SK-N-SH (cell line): ENCODE measurements around the gene FAM20A. TPM values are rescaled to one million over a fixed set of nuclear protein-coding genes. Genes with fewer than 3 reads are reported as not detected.

Experiments
- CTCF ChIA-PET: fragments of 300-600, 350-600 bp; formaldehyde crosslinking; extraction: SDS; loops from one replicate; lab custom pipeline; 2021; lab: Yijun Ruan, JAX
- POLR2A ChIA-PET: fragments of 350-600 bp; sonication (Branson Sonifier 250); formaldehyde crosslinking; extraction: SDS; loops from one replicate; lab custom pipeline; 2020; ENCODE audit warnings: antibody characterized with exemption, inconsistent platforms; lab: Yijun Ruan, JAX
- DNase-seq: peaks from one replicate; pipeline ENCODE4 v3.0.0; 2012
- H2AFZ ChIP-seq: fragments of 200-600 bp; sonication (generic); 2 replicates; pipeline ENCODE4 v1.8.1; 2016; ENCODE audit warnings: antibody characterized with exemption, mild to moderate bottlenecking, low read depth
- H3F3A ChIP-seq: fragments of 200-600 bp; sonication (generic); replicated peaks from 2 replicates; pipeline ENCODE3; 2016; ENCODE audit warnings: antibody characterized with exemption, mild to moderate bottlenecking; ENCODE audit not compliant: insufficient read depth
- H3K27ac ChIP-seq, 2 experiments: fragments of 200-500 bp in 1 of 2; fragments of 200-600 bp in 1 of 2; sonication (Bioruptor generic) in 1 of 2; sonication (generic), shearing (Covaris generic) in 1 of 2; 2 replicates each; pipeline versions ENCODE4 v1.5.1 to v1.6.1; 2014 to 2016; ENCODE audit warnings: low read depth in 2 of 2, inconsistent platforms in 1 of 2, low read length in 1 of 2, mild to moderate bottlenecking in 1 of 2, mixed read lengths in 1 of 2
- H3K27me3 ChIP-seq: fragments of 200-600 bp; sonication (generic), shearing (Covaris generic); 2 replicates; pipeline ENCODE4 v1.6.1; 2016; ENCODE audit warnings: mixed run types; ENCODE audit not compliant: insufficient read depth
- H3K36me3 ChIP-seq, 2 experiments: fragments of 200-500 bp in 1 of 2; fragments of 200-600 bp in 1 of 2; sonication (Bioruptor generic) in 1 of 2; sonication (generic) in 1 of 2; replicated peaks in 1 of 2; 2 replicates each; pipeline versions ENCODE3 to v1.5.1; 2014 to 2016; ENCODE audit warnings: low read length in 1 of 2, mild to moderate bottlenecking in 1 of 2; ENCODE audit not compliant: insufficient read depth in 2 of 2, control insufficient read depth in 1 of 2
- H3K4me1 ChIP-seq, 2 experiments: fragments of 200-500 bp in 1 of 2; fragments of 200-600 bp in 1 of 2; sonication (Bioruptor generic) in 1 of 2; sonication (generic), shearing (Covaris generic) in 1 of 2; 2 replicates each; pipeline versions ENCODE4 v1.5.1 to v1.6.1; 2014 to 2016; ENCODE audit warnings: low read depth in 1 of 2, low read length in 1 of 2, mixed run types in 1 of 2; ENCODE audit not compliant: insufficient read depth in 2 of 2, control insufficient read depth in 1 of 2
- H3K4me2 ChIP-seq: fragments of 200-600 bp; sonication (generic), shearing (Covaris generic); 2 replicates; pipeline ENCODE4 v1.6.1; 2017; ENCODE audit warnings: mixed run types
- H3K4me3 ChIP-seq, 2 experiments: fragments of 200-500 bp in 1 of 2; fragments of 200-600 bp in 1 of 2; sonication (Bioruptor generic) in 1 of 2; sonication (generic), shearing (Covaris generic) in 1 of 2; 2 replicates each; pipeline versions ENCODE4 v1.5.1 to v1.8.1; 2014 to 2016; ENCODE audit warnings: low read depth in 2 of 2, inconsistent platforms in 1 of 2, low read length in 1 of 2, mild to moderate bottlenecking in 1 of 2, mixed read lengths in 1 of 2, moderate library complexity in 1 of 2
- H3K79me2 ChIP-seq: fragments of 200-600 bp; sonication (generic); 2 replicates; pipeline ENCODE4 v1.8.1; 2017; ENCODE audit warnings: mild to moderate bottlenecking; ENCODE audit not compliant: insufficient read depth
- H3K9ac ChIP-seq: fragments of 200-600 bp; sonication (generic); 2 replicates; pipeline ENCODE4 v1.6.1; 2017; ENCODE audit warnings: mixed run types
- H3K9me2 ChIP-seq: fragments of 200-600 bp; sonication (generic); 2 replicates; pipeline ENCODE4 v1.6.1; 2017; ENCODE audit warnings: mixed run types
- H3K9me3 ChIP-seq: fragments of 200-600 bp; sonication (generic); 2 replicates; pipeline ENCODE4 v1.6.1; 2017; ENCODE audit warnings: mixed run types, mild to moderate bottlenecking, moderate library complexity
- H4K20me1 ChIP-seq: fragments of 200-600 bp; sonication (generic); 2 replicates; pipeline ENCODE4 v1.6.1; 2017; ENCODE audit warnings: mild to moderate bottlenecking, mixed run types; ENCODE audit not compliant: insufficient read depth
- ELF1 ChIP-seq: IDR thresholded peaks from 2 replicates; pipeline ENCODE4 v1.4.0; 2012
- GATA2 ChIP-seq: sonication (generic); formaldehyde crosslinking; IDR thresholded peaks from 2 replicates; pipeline ENCODE4 v1.5.0; 2020; ENCODE audit warnings: mild to moderate bottlenecking, missing genetic modification reagents
- IRF3 ChIP-seq: fragments of 150-350 bp; IDR thresholded peaks from 2 replicates; pipeline ENCODE4 v1.6.1; 2016; ENCODE audit warnings: mild to moderate bottlenecking, low read depth, low read length
- JUND ChIP-seq: IDR thresholded peaks from 2 replicates; pipeline ENCODE4 v1.4.0; 2012
- MEF2A ChIP-seq: IDR thresholded peaks from 2 replicates; pipeline ENCODE4 v1.4.0; 2012; ENCODE audit warnings: low read depth, borderline replicate concordance
- MXI1 ChIP-seq: IDR thresholded peaks from 2 replicates; pipeline ENCODE4 v1.6.1; 2012; ENCODE audit warnings: mild to moderate bottlenecking, low read depth, low read length, improper control_type of control experiment
- NFIC ChIP-seq: IDR thresholded peaks from 2 replicates; pipeline ENCODE4 v1.4.0; 2012; ENCODE audit warnings: borderline replicate concordance
- POLR2AphosphoS5 ChIP-seq: IDR thresholded peaks from 2 replicates; pipeline ENCODE4 v1.6.1; 2012; ENCODE audit warnings: low read depth, low read length
- SMC3 ChIP-seq: IDR thresholded peaks from 2 replicates; pipeline ENCODE4 v1.6.1; 2012; ENCODE audit warnings: low read depth, low read length, improper control_type of control experiment
- TAF1 ChIP-seq: IDR thresholded peaks from 2 replicates; pipeline ENCODE4 v1.6.1; 2012; ENCODE audit warnings: low read depth, mild to moderate bottlenecking, low read length, moderate library complexity, borderline replicate concordance
- TEAD4 ChIP-seq: IDR thresholded peaks from 2 replicates; pipeline ENCODE4 v1.4.0; 2012; ENCODE audit warnings: mild to moderate bottlenecking, borderline replicate concordance; ENCODE audit not compliant: insufficient read depth
- WGBS: methylation state at CpG from one replicate; pipeline ENCODE4 v1.1.6; 2017; ENCODE audit warnings: low lambda C conversion rate; 5-methylcytosine and 5-hydroxymethylcytosine counted together
- polyA plus RNA-seq, 3 experiments: library from polyadenylated mRNA; depleted of rRNA; stranded (reverse); fragments of >200 nt; gene quantifications; 2 replicates each; pipeline ENCODE4 v1.2.3, GENCODE V29; 2012
- TF ChIP-seq, protein P1 (sequence below): IDR thresholded peaks from 2 replicates; pipeline ENCODE4 v1.4.0; 2012; ENCODE audit warnings: low read depth, borderline replicate concordance
- TF ChIP-seq, protein P2 (sequence below): fragments of 200-600 bp; sonication (generic); IDR thresholded peaks from 2 replicates; pipeline ENCODE4 v1.6.1; 2017; ENCODE audit warnings: antibody characterized with exemption, mild to moderate bottlenecking, moderate library complexity
- TF ChIP-seq, protein P3 (sequence below): IDR thresholded peaks from 2 replicates; pipeline ENCODE4; 2012
- TF ChIP-seq, protein P4 (sequence below): IDR thresholded peaks from 2 replicates; pipeline ENCODE4 v1.6.1; 2012; ENCODE audit warnings: mild to moderate bottlenecking, low read depth, low read length, moderate library complexity

Gene FAM20A
- polyA plus RNA-seq, 1 of the 3 experiments (the other 2 are of a cell fraction), result not detected

- Histone ChIP-seq H3K27me3 (no peaks in the 10 kb centered on the region), H3F3A (no peaks in the 10 kb centered on the region), H3K79me2 (no peaks in the 10 kb centered on the region), H3K9me2 (no peaks in the 10 kb centered on the region), H3K9ac (no peak overlapping the region), H3K9me3 (no peaks in the 10 kb centered on the region), H3K4me1 (no peaks in the 10 kb centered on the region), H4K20me1 (no peaks in the 10 kb centered on the region), H3K4me2 (no peak overlapping the region), H3K4me3 (no peak overlapping the region), H3K36me3 (no peaks in the 10 kb centered on the region), H2AFZ (no peak overlapping the region), H3K27ac (no peak overlapping the region)
- TF ChIP-seq JUND (no peak), TEAD4 (no peak), NFIC (no peak), TAF1 (no peak), SMC3 (no peak), POLR2AphosphoS5 (no peak), GATA2 (CRISPR knock-in tag) (no peak), MEF2A (no peak), MXI1 (no peak), IRF3 (no peak), ELF1 (no peak)
- TF ChIP-seq, protein P1, sequence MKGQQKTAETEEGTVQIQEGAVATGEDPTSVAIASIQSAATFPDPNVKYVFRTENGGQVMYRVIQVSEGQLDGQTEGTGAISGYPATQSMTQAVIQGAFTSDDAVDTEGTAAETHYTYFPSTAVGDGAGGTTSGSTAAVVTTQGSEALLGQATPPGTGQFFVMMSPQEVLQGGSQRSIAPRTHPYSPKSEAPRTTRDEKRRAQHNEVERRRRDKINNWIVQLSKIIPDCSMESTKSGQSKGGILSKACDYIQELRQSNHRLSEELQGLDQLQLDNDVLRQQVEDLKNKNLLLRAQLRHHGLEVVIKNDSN, result no peak
- TF ChIP-seq, protein P2, sequence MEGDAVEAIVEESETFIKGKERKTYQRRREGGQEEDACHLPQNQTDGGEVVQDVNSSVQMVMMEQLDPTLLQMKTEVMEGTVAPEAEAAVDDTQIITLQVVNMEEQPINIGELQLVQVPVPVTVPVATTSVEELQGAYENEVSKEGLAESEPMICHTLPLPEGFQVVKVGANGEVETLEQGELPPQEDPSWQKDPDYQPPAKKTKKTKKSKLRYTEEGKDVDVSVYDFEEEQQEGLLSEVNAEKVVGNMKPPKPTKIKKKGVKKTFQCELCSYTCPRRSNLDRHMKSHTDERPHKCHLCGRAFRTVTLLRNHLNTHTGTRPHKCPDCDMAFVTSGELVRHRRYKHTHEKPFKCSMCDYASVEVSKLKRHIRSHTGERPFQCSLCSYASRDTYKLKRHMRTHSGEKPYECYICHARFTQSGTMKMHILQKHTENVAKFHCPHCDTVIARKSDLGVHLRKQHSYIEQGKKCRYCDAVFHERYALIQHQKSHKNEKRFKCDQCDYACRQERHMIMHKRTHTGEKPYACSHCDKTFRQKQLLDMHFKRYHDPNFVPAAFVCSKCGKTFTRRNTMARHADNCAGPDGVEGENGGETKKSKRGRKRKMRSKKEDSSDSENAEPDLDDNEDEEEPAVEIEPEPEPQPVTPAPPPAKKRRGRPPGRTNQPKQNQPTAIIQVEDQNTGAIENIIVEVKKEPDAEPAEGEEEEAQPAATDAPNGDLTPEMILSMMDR, result no peak
- TF ChIP-seq, protein P3, sequence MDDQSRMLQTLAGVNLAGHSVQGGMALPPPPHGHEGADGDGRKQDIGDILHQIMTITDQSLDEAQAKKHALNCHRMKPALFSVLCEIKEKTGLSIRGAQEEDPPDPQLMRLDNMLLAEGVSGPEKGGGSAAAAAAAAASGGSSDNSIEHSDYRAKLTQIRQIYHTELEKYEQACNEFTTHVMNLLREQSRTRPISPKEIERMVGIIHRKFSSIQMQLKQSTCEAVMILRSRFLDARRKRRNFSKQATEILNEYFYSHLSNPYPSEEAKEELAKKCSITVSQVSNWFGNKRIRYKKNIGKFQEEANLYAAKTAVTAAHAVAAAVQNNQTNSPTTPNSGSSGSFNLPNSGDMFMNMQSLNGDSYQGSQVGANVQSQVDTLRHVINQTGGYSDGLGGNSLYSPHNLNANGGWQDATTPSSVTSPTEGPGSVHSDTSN, result no peak
- TF ChIP-seq, protein P4, sequence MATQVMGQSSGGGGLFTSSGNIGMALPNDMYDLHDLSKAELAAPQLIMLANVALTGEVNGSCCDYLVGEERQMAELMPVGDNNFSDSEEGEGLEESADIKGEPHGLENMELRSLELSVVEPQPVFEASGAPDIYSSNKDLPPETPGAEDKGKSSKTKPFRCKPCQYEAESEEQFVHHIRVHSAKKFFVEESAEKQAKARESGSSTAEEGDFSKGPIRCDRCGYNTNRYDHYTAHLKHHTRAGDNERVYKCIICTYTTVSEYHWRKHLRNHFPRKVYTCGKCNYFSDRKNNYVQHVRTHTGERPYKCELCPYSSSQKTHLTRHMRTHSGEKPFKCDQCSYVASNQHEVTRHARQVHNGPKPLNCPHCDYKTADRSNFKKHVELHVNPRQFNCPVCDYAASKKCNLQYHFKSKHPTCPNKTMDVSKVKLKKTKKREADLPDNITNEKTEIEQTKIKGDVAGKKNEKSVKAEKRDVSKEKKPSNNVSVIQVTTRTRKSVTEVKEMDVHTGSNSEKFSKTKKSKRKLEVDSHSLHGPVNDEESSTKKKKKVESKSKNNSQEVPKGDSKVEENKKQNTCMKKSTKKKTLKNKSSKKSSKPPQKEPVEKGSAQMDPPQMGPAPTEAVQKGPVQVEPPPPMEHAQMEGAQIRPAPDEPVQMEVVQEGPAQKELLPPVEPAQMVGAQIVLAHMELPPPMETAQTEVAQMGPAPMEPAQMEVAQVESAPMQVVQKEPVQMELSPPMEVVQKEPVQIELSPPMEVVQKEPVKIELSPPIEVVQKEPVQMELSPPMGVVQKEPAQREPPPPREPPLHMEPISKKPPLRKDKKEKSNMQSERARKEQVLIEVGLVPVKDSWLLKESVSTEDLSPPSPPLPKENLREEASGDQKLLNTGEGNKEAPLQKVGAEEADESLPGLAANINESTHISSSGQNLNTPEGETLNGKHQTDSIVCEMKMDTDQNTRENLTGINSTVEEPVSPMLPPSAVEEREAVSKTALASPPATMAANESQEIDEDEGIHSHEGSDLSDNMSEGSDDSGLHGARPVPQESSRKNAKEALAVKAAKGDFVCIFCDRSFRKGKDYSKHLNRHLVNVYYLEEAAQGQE, result no peak
- ChIA-PET CTCF (no interaction called here), POLR2A (no interaction called here)
- no peak for DNase-seq
- WGBS, result 35% methylated on average over 6 of the region's 6 CpGs
These were observed 20.9 kb downstream of the FAM20A start for GRCh38 chr17:68580236-68580770.
